Psoas muscle (tissue), 8 donors: ENCODE data around the gene PFKP. TPM values are rescaled to one million over a fixed set of nuclear protein-coding genes. Genes with fewer than 3 reads are reported as not detected.

Source experiments
- ATAC-seq, 4 donors: fragments of 200-7000 bp; cut with Tn5 transposase; one replicate each; pipeline ENCODE4 v1.9.1; 2020; ENCODE audit warnings: moderate library complexity in 3 of 4, mild to moderate bottlenecking in 2 of 4
- DNase-seq, 2 donors: peaks; one replicate each; pipeline ENCODE4 v3.0.0-alpha.2; 2020
- H3K27ac ChIP-seq: fragments of 200-600 bp; one replicate; pipeline ENCODE4 v1.8.0; 2022
- H3K27me3 ChIP-seq, 3 donors: fragments of 200-600 bp in 1 of 3; one replicate each; pipeline versions ENCODE4 v1.6.1 to v1.8.0; 2013 to 2022; ENCODE audit warnings: low read length in 2 of 3, mild to moderate bottlenecking in 2 of 3, moderate library complexity in 1 of 3; ENCODE audit not compliant: insufficient read depth in 3 of 3
- H3K36me3 ChIP-seq, 2 donors: fragments of 200-600 bp in 1 of 2; one replicate each; pipeline versions ENCODE4 v1.6.1 to v1.8.0; 2013 to 2022; ENCODE audit warnings: low read depth in 1 of 2, mild to moderate bottlenecking in 1 of 2, moderate library complexity in 1 of 2; ENCODE audit not compliant: insufficient read depth in 1 of 2
- H3K4me1 ChIP-seq: fragments of 200-600 bp; one replicate; pipeline ENCODE4 v1.8.0; 2022
- H3K4me3 ChIP-seq: fragments of 200-600 bp; one replicate; pipeline ENCODE4 v1.8.0; 2022; ENCODE audit warnings: mild to moderate bottlenecking
- H3K9me3 ChIP-seq: fragments of 200-600 bp; one replicate; pipeline ENCODE4 v1.8.0; 2022
- CTCF ChIP-seq: fragments of 200-600 bp; IDR thresholded peaks from one replicate; pipeline ENCODE4 v1.8.0; 2022; ENCODE audit warnings: antibody characterized with exemption
- WGBS, 3 donors: extraction: QIAGEN DNeasy Blood & Tissue Kit; methylation state at CpG; one replicate each; pipeline versions ENCODE4 v1.1.6 to v1.1.7; 2013; 5-methylcytosine and 5-hydroxymethylcytosine counted together
- intact Hi-C, 2 donors: fragments of 100-400 bp; cut with DNase I; formaldehyde crosslinking; loops; one replicate each; pipeline versions ENCODE4 v1.11.0 to v1.14.2; 2022
- polyA plus RNA-seq, 3 donors: library from polyadenylated mRNA; stranded (reverse); fragments of 200-250 nt; gene quantifications; one replicate each; pipeline ENCODE4 v1.2.3, GENCODE V29; 2013
- total RNA-seq, 4 donors: library from RNA; stranded (reverse); fragmentation: NEBNext Ultra II Directional in 2 of 4; extraction: Animal tissue kit (Norgen Biotek cat#: 25700) in 2 of 4; gene quantifications; one replicate each; pipeline versions ENCODE4 v1.2.1 to v1.2.4, GENCODE V29; 2021 to 2023
- donor health status: healthy with polysubstance abuse.
- donor health status: DM: no; HTN: no; CAD: no; lungs with moderate emphysema.
- donor health status: Bipolar disorder and iron deficiency.
- donor health status: healthy.
- donor health status: DM: yes; HTN: yes; CAD: no.
- donor health status: DM: no; HTN: no; CAD: no.
- donor health status: DM: no; HTN: no; CAD: no.
- donor health status: DM: yes; HTN: yes; CAD: no.

The PFKP gene
- total and polyA plus RNA-seq, 7 donors = 12.2 to 104 (median 33.4) TPM

- peaks cover 0 to 50% of the 10 kb centered on the region in 2 donors for H3K36me3 ChIP-seq
- 93 to 97% (median 96%) methylated on average over 19 of the region's 19 CpGs for WGBS, 3 donors
- H3K4me1 ChIP-seq = peaks cover 26% of the 10 kb centered on the region
- H3K4me3 ChIP-seq = no peak overlapping the region
- H3K9me3 ChIP-seq = no peaks in the 10 kb centered on the region
- H3K27ac ChIP-seq = no peak overlapping the region
- H3K27me3 ChIP-seq = no peaks in the 10 kb centered on the region
- no peak for TF ChIP-seq CTCF
- intact Hi-C loops = no loop called here
- no peak for ATAC-seq
- no peak for DNase-seq
These were observed 46.0 kb downstream of the PFKP start for GRCh38 chr10:3113343-3113720.

GRCh38 chr10:3115685-3116084, 48.3 kb downstream of the PFKP start:
- Histone ChIP-seq H3K27me3 (no peaks in the 10 kb centered on the region), H3K9me3 (no peaks in the 10 kb centered on the region), H3K4me3 (no peak overlapping the region), H3K36me3 (peaks cover 0 to 51% of the 10 kb centered on the region in 2 donors), H3K27ac (no peak overlapping the region), H3K4me1 (peaks cover 17% of the 10 kb centered on the region)
- ATAC-seq = no peak
- no peak for DNase-seq
- 92 to 97% (median 93%) methylated on average over 8 of the region's 8 CpGs for WGBS, 3 donors
- TF ChIP-seq CTCF = no peak
- intact Hi-C loops = no loop called here

GRCh38 chr10:3116508-3117100, 49.3 kb downstream of the PFKP start:
- no peak for ATAC-seq
- Histone ChIP-seq H3K36me3 (peaks cover 0 to 51% of the 10 kb centered on the region in 2 donors), H3K4me1 (peaks cover 8% of the 10 kb centered on the region), H3K4me3 (no peak overlapping the region), H3K9me3 (no peaks in the 10 kb centered on the region), H3K27me3 (no peaks in the 10 kb centered on the region), H3K27ac (no peak overlapping the region)
- TF ChIP-seq CTCF = no peak
- intact Hi-C loops = no loop called here
- WGBS, 3 donors = 63 to 74% (median 74%) methylated on average over 20 of the region's 20 CpGs
- DNase-seq = no peak

- no peak for DNase-seq
These were observed 50.1 kb downstream of the PFKP start for GRCh38 chr10:3117486-3117885.

More at GRCh38 chr10:3117486-3117885, 50.1 kb downstream of the PFKP start:
- no peak for TF ChIP-seq CTCF
- peaks cover 0 to 50% of the 10 kb centered on the region in 2 donors for H3K36me3 ChIP-seq
- 91 to 93% (median 92%) methylated on average over 12 of the region's 12 CpGs for WGBS, 3 donors
- no peak overlapping the region for H3K4me3 ChIP-seq
- no peaks in the 10 kb centered on the region for H3K27me3 ChIP-seq
- H3K9me3 ChIP-seq = no peaks in the 10 kb centered on the region
- H3K27ac ChIP-seq = no peak overlapping the region
- no peaks in the 10 kb centered on the region for H3K4me1 ChIP-seq
- intact Hi-C loops = no loop called here
- ATAC-seq = no peak
